ENCODE results near the gene B4GALT4.

The B4GALT4 gene

GRCh38 chr3:119237299-119237698, 3.4 kb downstream of the B4GALT4 start:
- no peak for DNase-seq (ENCODE audit: low read depth)

- no peak for DNase-seq (ENCODE audit: low read depth)
Measured at GRCh38 chr3:119236756-119237155, 3.9 kb downstream of the B4GALT4 start.

- peak; percentile 77 for DNase-seq (ENCODE audit: low read depth)
Measured at GRCh38 chr3:119235151-119235550, 5.5 kb downstream of the B4GALT4 start.

- no peak for DNase-seq (ENCODE audit: low read depth)
Measured at GRCh38 chr3:119234610-119235009, 6.1 kb downstream of the B4GALT4 start.

- DNase-seq (ENCODE audit: low read depth): no peak
Measured at GRCh38 chr3:119230745-119231144, 9.9 kb downstream of the B4GALT4 start.

GRCh38 chr3:119230071-119230470, 10.6 kb downstream of the B4GALT4 start:
- no peak for DNase-seq (ENCODE audit: low read depth)

GRCh38 chr3:119229190-119229589, 11.5 kb downstream of the B4GALT4 start:
- no peak for DNase-seq (ENCODE audit: low read depth)

GRCh38 chr3:119228373-119229145, 12.1 kb downstream of the B4GALT4 start:
- DNase-seq (ENCODE audit: low read depth): peak; percentile 35

- DNase-seq (ENCODE audit: low read depth): no peak
Measured at GRCh38 chr3:119227070-119227850, 13.4 kb downstream of the B4GALT4 start.

GRCh38 chr3:119225121-119225520, 15.6 kb downstream of the B4GALT4 start:
- DNase-seq (ENCODE audit: low read depth): no peak

GRCh38 chr3:119223511-119223910, 17.2 kb downstream of the B4GALT4 start:
- no peak for DNase-seq (ENCODE audit: low read depth)

GRCh38 chr3:119222391-119222790, 18.3 kb downstream of the B4GALT4 start:
- no peak for DNase-seq (ENCODE audit: low read depth)

- peak; percentile 4 for DNase-seq (ENCODE audit: low read depth)
Measured at GRCh38 chr3:119221779-119222320, 18.8 kb downstream of the B4GALT4 start.

- no peak for DNase-seq (ENCODE audit: low read depth)
Measured at GRCh38 chr3:119220970-119221667, 19.6 kb downstream of the B4GALT4 start.

GRCh38 chr3:119220198-119220597, 20.5 kb downstream of the B4GALT4 start:
- no peak for DNase-seq (ENCODE audit: low read depth)

GRCh38 chr3:119219069-119219468, 21.6 kb downstream of the B4GALT4 start:
- no peak for DNase-seq (ENCODE audit: low read depth)

- no peak for DNase-seq (ENCODE audit: low read depth)
Measured at GRCh38 chr3:119211803-119212202, 28.9 kb downstream of the B4GALT4 start.

- DNase-seq (ENCODE audit: low read depth): no peak
Measured at GRCh38 chr3:119211193-119211592, 29.5 kb downstream of the B4GALT4 start.

- DNase-seq (ENCODE audit: low read depth): no peak
Measured at GRCh38 chr3:119207512-119207875, 33.2 kb downstream of the B4GALT4 start.

- DNase-seq (ENCODE audit: low read depth): peak; percentile 22
Measured at GRCh38 chr3:119206611-119207511, 33.8 kb downstream of the B4GALT4 start.

- DNase-seq (ENCODE audit: low read depth): no peak
Measured at GRCh38 chr3:119205685-119206084, 35.0 kb downstream of the B4GALT4 start.

Data from ELR (cell line).